ENCODE results near the gene RNF144B.

The RNF144B gene

GRCh38 chr6:18384621-18385020 is 2.5 kb upstream of the RNF144B start:
- no peak for TF ChIP-seq EZH2phosphoT487 (IDR thresholded peaks at IDR 0.05; ENCODE audit: borderline replicate concordance, low read length)
- TF ChIP-seq CTCF (IDR thresholded peaks at IDR 0.05; ENCODE audit: low read depth, low read length, poor library complexity, severe bottlenecking) = no peak
- no peaks in the 10 kb centered on the region for H3K27me3 ChIP-seq (ENCODE audit: control insufficient read depth, low read length)
- no peaks in the 10 kb centered on the region for H4K20me1 ChIP-seq (ENCODE audit: control insufficient read depth, insufficient read depth, low read depth, low read length)
- H3F3A ChIP-seq (ENCODE audit: control insufficient read depth, insufficient read depth) = peaks cover 4% of the 10 kb centered on the region
- peaks cover 4% of the 10 kb centered on the region; the same call in 1 of the 2 replicates for H3K9me3 ChIP-seq (ENCODE audit: control insufficient read depth, insufficient read depth, low read length)
- peaks cover 36% of the 10 kb centered on the region for H3K79me2 ChIP-seq (ENCODE audit: control insufficient read depth, low read length)
- peaks cover 71% of the 10 kb centered on the region for H3K4me1 ChIP-seq (ENCODE audit: control insufficient read depth, low read length)
- H3K4me2 ChIP-seq (ENCODE audit: low read length) = peak overlapping the region; percentile 5; the same call in 1 of the 2 replicates
- no peak overlapping the region for H3K27ac ChIP-seq (ENCODE audit: low read depth, low read length)
- H3K4me3 ChIP-seq (ENCODE audit: low read length) = no peak overlapping the region
- no peaks in the 10 kb centered on the region for H3K9me2 ChIP-seq (replicated peaks; ENCODE audit: control insufficient read depth, low read length)
- peaks cover 23% of the 10 kb centered on the region for H3K36me3 ChIP-seq (ENCODE audit: control insufficient read depth, low read length)

GRCh38 chr6:18386298-18386976 is 713 bp upstream of the RNF144B start:
- Histone ChIP-seq H4K20me1 (ENCODE audit: control insufficient read depth, insufficient read depth, low read depth, low read length) (0 out of 2 replicates have a peak, but pooled peaks cover 4% of the 10 kb centered on the region), H3F3A (ENCODE audit: control insufficient read depth, insufficient read depth) (peaks cover 20% of the 10 kb centered on the region), H3K4me3 (ENCODE audit: low read length) (peak overlapping the region; percentile 88), H3K9me3 (ENCODE audit: control insufficient read depth, insufficient read depth, low read length) (peaks cover 4% of the 10 kb centered on the region; the same call in 1 of the 2 replicates), H3K27ac (ENCODE audit: low read depth, low read length) (peak overlapping the region; percentile 81), H3K36me3 (ENCODE audit: control insufficient read depth, low read length) (peaks cover 42% of the 10 kb centered on the region), H3K9me2 (replicated peaks; ENCODE audit: control insufficient read depth, low read length) (no peaks in the 10 kb centered on the region), H3K79me2 (ENCODE audit: control insufficient read depth, low read length) (peaks cover 54% of the 10 kb centered on the region), H3K4me2 (ENCODE audit: low read length) (peak overlapping the region; percentile 75), H3K4me1 (ENCODE audit: control insufficient read depth, low read length) (peaks cover 65% of the 10 kb centered on the region), H3K27me3 (ENCODE audit: control insufficient read depth, low read length) (no peaks in the 10 kb centered on the region)
- no peak for TF ChIP-seq EZH2phosphoT487 (IDR thresholded peaks at IDR 0.05; ENCODE audit: borderline replicate concordance, low read length)
- TF ChIP-seq CTCF (IDR thresholded peaks at IDR 0.05; ENCODE audit: low read depth, low read length, poor library complexity, severe bottlenecking) = no peak

- H3K79me2 ChIP-seq (ENCODE audit: control insufficient read depth, low read length) = peaks cover 72% of the 10 kb centered on the region
- H3K9me3 ChIP-seq (ENCODE audit: control insufficient read depth, insufficient read depth, low read length) = peaks cover 4% of the 10 kb centered on the region; the same call in 1 of the 2 replicates
- peak overlapping the region; percentile 88 for H3K4me3 ChIP-seq (ENCODE audit: low read length)
- peaks cover 24% of the 10 kb centered on the region for H3F3A ChIP-seq (ENCODE audit: control insufficient read depth, insufficient read depth)
- H4K20me1 ChIP-seq (ENCODE audit: control insufficient read depth, insufficient read depth, low read depth, low read length) = peaks cover 6% of the 10 kb centered on the region; the same call in 1 of the 2 replicates
- H3K36me3 ChIP-seq (ENCODE audit: control insufficient read depth, low read length) = peaks cover 55% of the 10 kb centered on the region
- no peaks in the 10 kb centered on the region for H3K27me3 ChIP-seq (ENCODE audit: control insufficient read depth, low read length)
- TF ChIP-seq EZH2phosphoT487 (IDR thresholded peaks at IDR 0.05; ENCODE audit: borderline replicate concordance, low read length) (no peak), CTCF (IDR thresholded peaks at IDR 0.05; ENCODE audit: low read depth, low read length, poor library complexity, severe bottlenecking) (no peak)
- H3K4me2 ChIP-seq (ENCODE audit: low read length) = peak overlapping the region; percentile 75
- H3K27ac ChIP-seq (ENCODE audit: low read depth, low read length) = peak overlapping the region; percentile 81
- no peaks in the 10 kb centered on the region for H3K9me2 ChIP-seq (replicated peaks; ENCODE audit: control insufficient read depth, low read length)
- peaks cover 64% of the 10 kb centered on the region for H3K4me1 ChIP-seq (ENCODE audit: control insufficient read depth, low read length)
Measured at GRCh38 chr6:18388271-18388670, 1.1 kb downstream of the RNF144B start.
